DOHH2 (cell line): ENCODE measurements around the gene GALNT18.

Source experiments
- H3F3A ChIP-seq: fragments of 200-600 bp; sonication (generic), shearing (Covaris generic); 2 replicates; pipeline ENCODE4 v1.6.0; 2016; ENCODE audit warnings: antibody characterized with exemption, mild to moderate bottlenecking; ENCODE audit not compliant: control insufficient read depth, insufficient read depth
- H3K27ac ChIP-seq: fragments of 200-600 bp; sonication (generic); 2 replicates; pipeline ENCODE4 v1.5.1; 2014; ENCODE audit warnings: low read depth, mild to moderate bottlenecking, low read length, moderate library complexity
- H3K27me3 ChIP-seq: fragments of 200-600 bp; sonication (generic); 2 replicates; pipeline ENCODE4 v1.6.1; 2014; ENCODE audit warnings: mild to moderate bottlenecking, low read length, mixed read lengths; ENCODE audit not compliant: control insufficient read depth
- H3K36me3 ChIP-seq: fragments of 200-600 bp; sonication (generic); 2 replicates; pipeline ENCODE4 v1.6.1; 2014; ENCODE audit warnings: mild to moderate bottlenecking, low read length, moderate library complexity, mixed read lengths; ENCODE audit not compliant: control insufficient read depth
- H3K4me1 ChIP-seq: fragments of 200-600 bp; sonication (generic); 2 replicates; pipeline ENCODE4 v1.6.1; 2014; ENCODE audit warnings: mild to moderate bottlenecking, low read length, mixed read lengths; ENCODE audit not compliant: control insufficient read depth
- H3K4me2 ChIP-seq: fragments of 200-600 bp; sonication (generic); 2 replicates; pipeline ENCODE4 v1.6.0; 2014; ENCODE audit warnings: mild to moderate bottlenecking, low read length, moderate library complexity
- H3K4me3 ChIP-seq: fragments of 200-600 bp; sonication (generic); 2 replicates; pipeline ENCODE4 v1.5.1; 2014; ENCODE audit warnings: mild to moderate bottlenecking, low read length, mixed read lengths
- H3K79me2 ChIP-seq: fragments of 200-600 bp; sonication (generic); 2 replicates; pipeline ENCODE4 v1.6.1; 2014; ENCODE audit warnings: mild to moderate bottlenecking, low read length, mixed read lengths; ENCODE audit not compliant: control insufficient read depth
- H3K9me2 ChIP-seq: fragments of 200-600 bp; sonication (generic); replicated peaks from 2 replicates; pipeline ENCODE4 v1.6.1; 2014; ENCODE audit warnings: mild to moderate bottlenecking, low read length, mixed read lengths; ENCODE audit not compliant: control insufficient read depth
- H3K9me3 ChIP-seq: fragments of 200-600 bp; sonication (generic); 2 replicates; pipeline ENCODE4 v1.6.1; 2014; ENCODE audit warnings: antibody characterized with exemption, low read length, mixed read lengths; ENCODE audit not compliant: control insufficient read depth, insufficient read depth
- H4K20me1 ChIP-seq: fragments of 200-600 bp; sonication (generic); 2 replicates; pipeline ENCODE4 v1.6.0; 2014; ENCODE audit warnings: low read depth, mild to moderate bottlenecking, antibody characterized with exemption, low read length, moderate library complexity; ENCODE audit not compliant: control insufficient read depth, insufficient read depth
- EZH2phosphoT487 ChIP-seq: fragments of 200-600 bp; sonication (generic); IDR thresholded peaks from 2 replicates; pipeline ENCODE4 v1.6.1; 2017; ENCODE audit warnings: borderline replicate concordance, mild to moderate bottlenecking, antibody characterized with exemption, low read length, moderate library complexity, mixed read lengths
- TF ChIP-seq, protein P1 (sequence below): fragments of 200-600 bp; sonication (generic); IDR thresholded peaks from one replicate; pipeline ENCODE4 v1.5.1; 2014; ENCODE audit warnings: antibody characterized with exemption, mild to moderate bottlenecking, low read depth, low read length; ENCODE audit not compliant: poor library complexity, severe bottlenecking

GALNT18 gene

DNA sequence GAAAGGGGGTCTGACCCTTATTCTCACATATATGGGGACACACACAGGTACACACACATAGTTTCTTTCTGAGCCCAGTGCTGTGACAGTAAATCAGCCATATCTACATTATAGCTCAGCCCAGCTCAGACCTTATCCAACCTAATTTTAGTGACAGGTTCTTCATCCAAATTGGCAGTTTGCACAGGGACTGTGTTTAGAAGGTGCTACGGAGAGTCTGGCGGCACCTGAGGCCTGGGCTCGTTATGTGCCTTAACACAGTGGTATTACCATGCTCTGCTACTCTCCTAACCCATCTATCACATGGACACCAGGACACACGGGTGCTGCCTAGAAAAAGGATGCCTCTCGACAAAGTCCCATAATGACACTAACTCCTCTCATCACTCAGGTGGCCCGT, 109.3 kb downstream of the GALNT18 start:
- no peak overlapping the region for H3K4me2 ChIP-seq
- H3K36me3 ChIP-seq, result no peaks in the 10 kb centered on the region
- H3K4me3 ChIP-seq, result no peak overlapping the region
- no peaks in the 10 kb centered on the region; the same call in 1 of the 2 replicates for H3K27me3 ChIP-seq
- no peaks in the 10 kb centered on the region for H3F3A ChIP-seq
- H3K79me2 ChIP-seq, result no peaks in the 10 kb centered on the region
- H3K9me2 ChIP-seq, result no peaks in the 10 kb centered on the region
- no peaks in the 10 kb centered on the region for H4K20me1 ChIP-seq
- H3K4me1 ChIP-seq, result no peaks in the 10 kb centered on the region
- TF ChIP-seq, protein P1, sequence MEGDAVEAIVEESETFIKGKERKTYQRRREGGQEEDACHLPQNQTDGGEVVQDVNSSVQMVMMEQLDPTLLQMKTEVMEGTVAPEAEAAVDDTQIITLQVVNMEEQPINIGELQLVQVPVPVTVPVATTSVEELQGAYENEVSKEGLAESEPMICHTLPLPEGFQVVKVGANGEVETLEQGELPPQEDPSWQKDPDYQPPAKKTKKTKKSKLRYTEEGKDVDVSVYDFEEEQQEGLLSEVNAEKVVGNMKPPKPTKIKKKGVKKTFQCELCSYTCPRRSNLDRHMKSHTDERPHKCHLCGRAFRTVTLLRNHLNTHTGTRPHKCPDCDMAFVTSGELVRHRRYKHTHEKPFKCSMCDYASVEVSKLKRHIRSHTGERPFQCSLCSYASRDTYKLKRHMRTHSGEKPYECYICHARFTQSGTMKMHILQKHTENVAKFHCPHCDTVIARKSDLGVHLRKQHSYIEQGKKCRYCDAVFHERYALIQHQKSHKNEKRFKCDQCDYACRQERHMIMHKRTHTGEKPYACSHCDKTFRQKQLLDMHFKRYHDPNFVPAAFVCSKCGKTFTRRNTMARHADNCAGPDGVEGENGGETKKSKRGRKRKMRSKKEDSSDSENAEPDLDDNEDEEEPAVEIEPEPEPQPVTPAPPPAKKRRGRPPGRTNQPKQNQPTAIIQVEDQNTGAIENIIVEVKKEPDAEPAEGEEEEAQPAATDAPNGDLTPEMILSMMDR, result no peak
- TF ChIP-seq EZH2phosphoT487, result no peak
- H3K9me3 ChIP-seq, result no peaks in the 10 kb centered on the region
- H3K27ac ChIP-seq, result no peak overlapping the region

DNA sequence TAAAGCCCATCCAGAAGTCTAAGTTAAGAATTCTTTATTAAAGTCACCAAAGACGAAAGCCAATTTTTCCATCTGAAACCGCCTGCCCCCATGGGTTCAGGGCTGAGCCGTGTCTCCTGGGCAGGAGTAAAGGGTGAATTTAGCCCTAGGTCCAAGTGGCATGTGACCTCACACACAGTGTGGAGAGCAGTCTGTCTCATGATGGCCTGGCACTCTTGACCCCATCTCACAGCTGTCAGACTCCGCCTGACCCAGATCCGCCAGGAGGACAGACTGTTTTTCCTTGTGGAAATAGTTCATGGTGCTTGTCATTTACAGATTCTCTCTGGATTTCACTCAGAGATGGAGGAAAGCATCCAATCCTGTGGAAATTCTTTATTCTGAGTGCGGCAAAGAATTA, 109.7 kb downstream of the GALNT18 start:
- H3K9me2 ChIP-seq, result no peaks in the 10 kb centered on the region
- no peaks in the 10 kb centered on the region for H3F3A ChIP-seq
- no peaks in the 10 kb centered on the region for H3K9me3 ChIP-seq
- no peaks in the 10 kb centered on the region for H3K4me1 ChIP-seq
- H3K27ac ChIP-seq, result no peak overlapping the region
- H3K79me2 ChIP-seq, result no peaks in the 10 kb centered on the region
- no peak for TF ChIP-seq EZH2phosphoT487
- TF ChIP-seq, protein P1, result no peak
- H3K36me3 ChIP-seq, result no peaks in the 10 kb centered on the region
- H3K4me3 ChIP-seq, result no peak overlapping the region
- H4K20me1 ChIP-seq, result no peaks in the 10 kb centered on the region
- H3K4me2 ChIP-seq, result no peak overlapping the region
- no peaks in the 10 kb centered on the region; the same call in 1 of the 2 replicates for H3K27me3 ChIP-seq

DNA sequence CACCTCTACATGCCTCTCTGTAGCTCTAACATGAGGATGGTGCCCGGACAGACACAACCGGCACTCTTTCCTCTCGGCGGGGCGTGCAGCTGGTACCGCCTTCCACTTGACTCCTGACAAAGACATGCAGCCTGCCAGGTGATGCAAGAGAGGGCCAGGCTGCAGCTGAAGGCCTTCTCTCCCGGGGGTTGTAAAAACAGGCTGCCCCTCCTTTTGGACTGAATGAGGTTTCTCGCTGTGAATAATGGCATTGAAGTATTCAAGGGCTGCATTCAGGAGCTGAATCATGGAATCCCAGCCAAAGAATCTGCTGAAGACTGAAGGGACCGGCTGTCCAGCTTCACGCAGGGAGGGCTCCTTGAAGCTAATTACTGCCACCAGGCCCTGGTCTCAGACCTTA, 110.9 kb downstream of the GALNT18 start:
- H3K27ac ChIP-seq, result no peak overlapping the region
- no peak for TF ChIP-seq EZH2phosphoT487
- TF ChIP-seq, protein P1, result no peak
- no peaks in the 10 kb centered on the region for H3K9me3 ChIP-seq

More for the DNA sequence above, 110.9 kb downstream of the GALNT18 start:
- no peaks in the 10 kb centered on the region for H3K36me3 ChIP-seq
- no peaks in the 10 kb centered on the region for H3F3A ChIP-seq
- no peak overlapping the region for H3K4me3 ChIP-seq
- H3K9me2 ChIP-seq, result no peaks in the 10 kb centered on the region
- no peaks in the 10 kb centered on the region for H3K4me1 ChIP-seq
- no peak overlapping the region for H3K4me2 ChIP-seq
- no peaks in the 10 kb centered on the region for H3K79me2 ChIP-seq
- no peaks in the 10 kb centered on the region for H4K20me1 ChIP-seq
- H3K27me3 ChIP-seq, result peaks cover 6% of the 10 kb centered on the region
